ENCODE data around the gene TAF6. TPM values are rescaled to one million over a fixed set of nuclear protein-coding genes. Genes with fewer than 3 reads are reported as not detected.

The TAF6 gene
- total and polyA plus RNA-seq, 9 of the 15 experiments (the other 6 are each of a cell fraction or from before 2014, with no cell fraction given), result 0.78 to 78.7 (median 21.3) TPM

DNA sequence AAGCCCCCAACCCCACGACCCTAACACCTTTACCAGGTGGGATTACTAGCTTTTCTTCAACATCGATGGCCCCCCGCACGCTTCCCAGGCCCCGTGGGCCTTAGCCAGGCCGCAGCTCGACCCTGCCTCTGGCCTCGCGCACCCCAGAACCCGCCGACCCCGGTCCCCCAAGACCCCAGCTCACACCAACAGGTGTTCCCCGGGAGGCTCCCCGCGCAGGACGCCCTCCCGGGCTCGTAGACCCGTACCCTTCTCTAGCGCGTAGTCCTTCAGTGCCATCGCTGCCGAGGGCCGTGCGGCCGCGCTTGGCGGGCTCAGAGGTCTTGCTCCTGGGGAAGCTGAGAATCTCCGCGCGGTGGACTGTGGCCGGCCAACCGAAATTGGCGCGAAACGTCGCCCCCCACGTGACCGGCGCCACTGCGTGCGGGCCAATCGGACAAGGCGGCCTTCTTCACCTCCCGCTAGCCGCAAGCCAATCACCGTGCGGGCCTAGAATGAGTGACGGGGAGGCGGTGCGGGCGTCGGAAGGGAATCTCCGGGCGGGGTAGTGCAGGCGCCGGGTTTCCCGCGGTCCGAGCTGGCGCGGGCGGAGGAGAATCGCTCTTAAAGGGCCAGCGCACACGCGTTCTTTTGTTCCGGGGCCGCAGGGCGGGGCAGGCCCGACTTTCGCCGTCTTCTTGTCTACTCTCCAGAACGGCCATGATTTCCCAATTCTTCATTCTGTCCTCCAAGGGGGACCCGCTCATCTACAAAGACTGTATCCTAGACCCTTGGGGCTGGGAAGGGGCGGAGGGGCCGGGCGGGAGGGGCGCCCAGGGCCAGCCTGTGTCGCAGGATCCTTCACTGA is 17.9 kb downstream of the TAF6 start, which contains the start of the genes AP4M1 and MCM7 (continued):
- TF ChIP-seq, protein P1, sequence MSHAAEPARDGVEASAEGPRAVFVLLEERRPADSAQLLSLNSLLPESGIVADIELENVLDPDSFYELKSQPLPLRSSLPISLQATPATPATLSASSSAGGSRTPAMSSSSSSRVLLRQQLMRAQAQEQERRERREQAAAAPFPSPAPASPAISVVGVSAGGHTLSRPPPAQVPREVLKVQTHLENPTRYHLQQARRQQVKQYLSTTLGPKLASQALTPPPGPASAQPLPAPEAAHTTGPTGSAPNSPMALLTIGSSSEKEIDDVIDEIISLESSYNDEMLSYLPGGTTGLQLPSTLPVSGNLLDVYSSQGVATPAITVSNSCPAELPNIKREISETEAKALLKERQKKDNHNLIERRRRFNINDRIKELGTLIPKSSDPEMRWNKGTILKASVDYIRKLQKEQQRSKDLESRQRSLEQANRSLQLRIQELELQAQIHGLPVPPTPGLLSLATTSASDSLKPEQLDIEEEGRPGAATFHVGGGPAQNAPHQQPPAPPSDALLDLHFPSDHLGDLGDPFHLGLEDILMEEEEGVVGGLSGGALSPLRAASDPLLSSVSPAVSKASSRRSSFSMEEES (CRISPR knock-in tag; IDR thresholded peaks at IDR 0.05), result peak; percentile 96
- TF ChIP-seq KAT7 (CRISPR knock-in tag; IDR thresholded peaks at IDR 0.05; ENCODE audit: borderline replicate concordance), result no peak
- no peak for TF ChIP-seq EHMT2 (IDR thresholded peaks at IDR 0.05)
- TF ChIP-seq HNRNPLL (IDR thresholded peaks at IDR 0.05; ENCODE audit: low read depth, low read length, poor library complexity, severe bottlenecking), result peak; percentile 74
- TF ChIP-seq, protein P2, sequence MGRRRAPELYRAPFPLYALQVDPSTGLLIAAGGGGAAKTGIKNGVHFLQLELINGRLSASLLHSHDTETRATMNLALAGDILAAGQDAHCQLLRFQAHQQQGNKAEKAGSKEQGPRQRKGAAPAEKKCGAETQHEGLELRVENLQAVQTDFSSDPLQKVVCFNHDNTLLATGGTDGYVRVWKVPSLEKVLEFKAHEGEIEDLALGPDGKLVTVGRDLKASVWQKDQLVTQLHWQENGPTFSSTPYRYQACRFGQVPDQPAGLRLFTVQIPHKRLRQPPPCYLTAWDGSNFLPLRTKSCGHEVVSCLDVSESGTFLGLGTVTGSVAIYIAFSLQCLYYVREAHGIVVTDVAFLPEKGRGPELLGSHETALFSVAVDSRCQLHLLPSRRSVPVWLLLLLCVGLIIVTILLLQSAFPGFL (CRISPR knock-in tag; IDR thresholded peaks at IDR 0.05), result no peak; the same call in 1 of the 2 replicates
- peak; percentile 45; the same call in 1 of the 2 replicates for TF ChIP-seq FOXP1 (CRISPR knock-in tag; IDR thresholded peaks at IDR 0.05)
- TF ChIP-seq SMAD2 (IDR thresholded peaks at IDR 0.05; ENCODE audit: low read depth, low read length), result no peak
- TF ChIP-seq, protein P3, sequence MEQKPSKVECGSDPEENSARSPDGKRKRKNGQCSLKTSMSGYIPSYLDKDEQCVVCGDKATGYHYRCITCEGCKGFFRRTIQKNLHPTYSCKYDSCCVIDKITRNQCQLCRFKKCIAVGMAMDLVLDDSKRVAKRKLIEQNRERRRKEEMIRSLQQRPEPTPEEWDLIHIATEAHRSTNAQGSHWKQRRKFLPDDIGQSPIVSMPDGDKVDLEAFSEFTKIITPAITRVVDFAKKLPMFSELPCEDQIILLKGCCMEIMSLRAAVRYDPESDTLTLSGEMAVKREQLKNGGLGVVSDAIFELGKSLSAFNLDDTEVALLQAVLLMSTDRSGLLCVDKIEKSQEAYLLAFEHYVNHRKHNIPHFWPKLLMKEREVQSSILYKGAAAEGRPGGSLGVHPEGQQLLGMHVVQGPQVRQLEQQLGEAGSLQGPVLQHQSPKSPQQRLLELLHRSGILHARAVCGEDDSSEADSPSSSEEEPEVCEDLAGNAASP (IDR thresholded peaks at IDR 0.05), result no peak
- TF ChIP-seq NFE2 (IDR thresholded peaks at IDR 0.05; ENCODE audit: low read depth), result no peak
- TF ChIP-seq SP1 (CRISPR knock-in tag; IDR thresholded peaks at IDR 0.05), result peak; percentile 86
- no peak for TF ChIP-seq HDGF (IDR thresholded peaks at IDR 0.05)
- TF ChIP-seq, protein P4, sequence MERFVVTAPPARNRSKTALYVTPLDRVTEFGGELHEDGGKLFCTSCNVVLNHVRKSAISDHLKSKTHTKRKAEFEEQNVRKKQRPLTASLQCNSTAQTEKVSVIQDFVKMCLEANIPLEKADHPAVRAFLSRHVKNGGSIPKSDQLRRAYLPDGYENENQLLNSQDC (CRISPR knock-in tag; IDR thresholded peaks at IDR 0.05), result no peak
- TF ChIP-seq ASH1L (IDR thresholded peaks at IDR 0.05; ENCODE audit: borderline replicate concordance, low read depth, partially characterized antibody), result peak; percentile 77
- TF ChIP-seq, protein P5, sequence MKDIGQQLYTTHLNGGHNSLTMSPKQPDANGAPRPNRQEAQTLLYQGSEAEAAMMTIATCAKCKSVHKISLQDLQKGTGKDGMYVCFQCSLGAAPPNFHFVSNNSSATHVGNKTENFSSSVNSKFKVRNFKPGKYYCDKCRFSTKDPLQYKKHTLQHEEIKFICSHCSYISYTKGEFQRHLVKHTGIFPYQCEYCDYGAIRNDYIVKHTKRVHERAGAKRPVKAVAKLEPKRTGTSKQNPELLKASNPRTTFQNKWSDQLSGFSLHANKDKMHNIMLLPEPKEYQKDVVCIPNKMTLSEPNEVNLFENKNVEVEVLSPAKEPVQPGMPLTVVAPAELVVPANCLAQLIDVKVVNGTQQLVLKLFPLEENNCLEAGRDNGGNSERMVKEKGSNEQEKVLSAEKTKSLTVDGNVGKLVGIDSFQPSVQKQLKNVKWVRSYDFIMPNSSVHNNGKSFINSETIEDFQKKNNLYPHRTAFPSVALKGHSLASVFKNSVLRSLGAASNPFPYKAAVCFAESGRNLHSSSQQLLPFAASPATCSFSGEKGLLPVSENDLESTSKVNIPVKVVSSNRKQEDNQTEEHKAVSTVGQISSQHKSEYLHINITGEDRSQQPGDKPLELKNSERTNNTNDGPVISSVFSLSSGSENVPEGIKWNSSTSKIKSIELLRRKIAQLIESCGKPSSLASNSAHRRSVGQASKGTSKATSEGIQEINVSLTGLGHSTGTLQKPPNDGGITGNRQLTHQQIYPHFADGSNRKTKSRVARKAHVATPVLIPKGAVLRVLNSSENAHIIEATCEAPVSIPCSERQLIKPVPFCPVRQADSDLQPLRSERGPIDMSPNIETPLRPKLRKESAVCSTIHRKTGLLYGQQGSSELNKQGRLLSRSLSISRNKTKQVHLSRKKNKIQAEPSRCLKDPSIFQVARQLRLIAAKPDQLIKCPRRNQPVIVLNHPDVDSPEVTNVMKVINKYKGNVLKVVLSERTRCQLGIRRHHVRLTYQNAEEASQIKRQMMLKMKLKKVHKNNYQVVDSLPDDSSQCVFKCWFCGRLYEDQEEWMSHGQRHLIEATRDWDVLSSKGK (CRISPR knock-in tag; IDR thresholded peaks at IDR 0.05), result no peak
- TF ChIP-seq ZNF282 (CRISPR knock-in tag; IDR thresholded peaks at IDR 0.05), result peak; percentile 58
- TF ChIP-seq, protein P6, sequence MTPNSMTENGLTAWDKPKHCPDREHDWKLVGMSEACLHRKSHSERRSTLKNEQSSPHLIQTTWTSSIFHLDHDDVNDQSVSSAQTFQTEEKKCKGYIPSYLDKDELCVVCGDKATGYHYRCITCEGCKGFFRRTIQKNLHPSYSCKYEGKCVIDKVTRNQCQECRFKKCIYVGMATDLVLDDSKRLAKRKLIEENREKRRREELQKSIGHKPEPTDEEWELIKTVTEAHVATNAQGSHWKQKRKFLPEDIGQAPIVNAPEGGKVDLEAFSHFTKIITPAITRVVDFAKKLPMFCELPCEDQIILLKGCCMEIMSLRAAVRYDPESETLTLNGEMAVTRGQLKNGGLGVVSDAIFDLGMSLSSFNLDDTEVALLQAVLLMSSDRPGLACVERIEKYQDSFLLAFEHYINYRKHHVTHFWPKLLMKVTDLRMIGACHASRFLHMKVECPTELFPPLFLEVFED (CRISPR knock-in tag; conservative IDR thresholded peaks at IDR 0.05), result no peak; the same call in 1 of the 2 replicates
- TF ChIP-seq FOXK1 (CRISPR knock-in tag; IDR thresholded peaks at IDR 0.05; ENCODE audit: borderline replicate concordance), result 0 out of 2 replicates have a peak, but pooled peaks have one; percentile 63
- TF ChIP-seq ZNF76 (CRISPR knock-in tag; IDR thresholded peaks at IDR 0.05; ENCODE audit: borderline replicate concordance), result 0 out of 2 replicates have a peak, but pooled peaks have one; percentile 24

Measured in K562 (cell line).